ENCODE measurements around the gene SMIM29. TPM values are rescaled to one million over a fixed set of nuclear protein-coding genes. Genes with fewer than 3 reads are reported as not detected.

SMIM29 gene
- total RNA-seq: 27.0 and 36.0 TPM in 2 replicates

DNA sequence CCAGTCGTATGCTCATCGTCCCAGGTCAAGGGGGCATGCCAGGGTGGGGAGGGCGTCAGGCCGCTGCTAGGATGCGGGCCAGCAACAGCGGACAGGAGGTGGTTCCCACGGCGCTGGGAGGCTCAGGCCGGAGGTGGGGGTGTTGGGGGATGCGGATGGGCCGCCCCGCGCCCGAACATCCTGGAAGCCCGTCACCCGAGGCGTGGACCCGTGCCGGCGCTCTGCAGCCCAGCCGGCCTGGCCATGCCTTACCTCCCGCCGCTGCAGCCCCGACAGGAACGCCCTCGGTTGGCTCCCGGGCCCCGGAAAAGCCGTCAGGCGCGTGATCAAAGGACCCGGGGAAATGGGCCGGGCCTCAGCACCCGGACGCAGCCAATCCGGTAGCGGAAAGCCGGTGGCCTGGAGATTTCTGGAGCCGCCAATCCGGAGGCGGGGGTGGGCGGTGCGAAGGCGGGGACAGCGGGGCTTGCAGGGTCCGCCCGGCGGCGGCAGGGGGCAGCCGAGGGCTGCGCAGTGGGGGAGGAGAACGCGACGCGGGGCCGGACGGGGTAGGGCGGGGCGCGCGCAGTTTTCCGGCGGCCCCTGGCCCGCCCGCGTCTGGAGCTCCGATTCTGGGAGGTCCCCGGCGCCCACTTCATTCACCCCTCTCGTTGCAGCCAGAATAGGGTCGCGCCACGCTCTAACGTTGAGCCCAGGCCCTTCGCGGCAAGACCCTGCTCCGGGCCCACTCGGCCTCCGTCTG is at the start of gene SMIM29:
TSS of gene SMIM29 (minus strand) at position 280 of the 742 bp plus-strand sequence. CDS start 1,215 bp downstream, outside the sequence.

DNA sequence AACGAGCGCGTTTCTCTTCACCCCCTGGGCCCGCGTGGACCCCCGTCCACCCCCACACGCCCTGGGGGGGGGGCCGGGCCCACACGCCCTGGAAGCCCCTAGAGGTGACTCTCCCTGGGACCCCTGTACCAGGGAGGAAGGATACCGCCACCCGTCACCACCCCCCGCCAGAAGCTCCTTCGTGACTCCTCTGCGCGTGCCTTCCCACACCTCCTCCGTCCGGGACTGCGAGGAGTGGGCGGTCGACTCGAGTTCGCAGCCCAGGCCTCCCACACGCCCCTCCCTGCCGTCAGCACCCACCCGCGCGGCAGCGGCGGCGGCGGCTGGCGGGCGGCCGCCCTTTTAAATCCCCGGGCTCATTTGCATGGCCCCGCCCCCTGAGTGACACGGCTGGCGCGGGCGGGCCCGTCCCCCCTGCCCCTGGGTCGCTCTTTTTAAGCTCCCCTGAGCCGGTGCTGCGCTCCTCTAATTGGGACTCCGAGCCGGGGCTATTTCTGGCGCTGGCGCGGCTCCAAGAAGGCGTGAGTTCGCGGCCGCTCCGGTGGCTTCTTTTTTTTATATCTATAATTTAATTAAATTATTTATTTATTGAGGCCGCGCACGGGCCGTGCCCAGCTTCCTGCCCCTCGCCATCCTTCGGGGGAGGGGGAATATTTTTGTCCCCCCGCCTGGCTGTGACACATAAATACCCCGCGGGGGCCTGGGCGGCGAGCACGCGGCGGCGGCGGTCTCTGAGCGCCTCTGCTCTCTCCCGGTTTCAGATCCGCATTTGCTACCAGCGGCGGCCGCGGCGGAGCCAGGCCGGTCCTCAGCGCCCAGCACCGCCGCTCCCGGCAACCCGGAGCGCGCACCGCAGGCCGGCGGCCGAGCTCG is 12.1 kb downstream of the SMIM29 start, which contains the start of gene HMGA1:
TSS of gene HMGA1 (plus strand) at position 431 of the 873 bp plus-strand sequence. CDS start 3,908 bp downstream, outside the sequence.

Other genes starting within 250 kb of the SMIM29 start
- 0.10 and 0.13 TPM in 2 replicates for gene GRM4, start 102.9 kb downstream of the SMIM29 start, total RNA-seq
- gene HMGA1, start 12.1 kb downstream of the SMIM29 start, total RNA-seq: 101 and 171 TPM in 2 replicates
- gene NUDT3, start 143.7 kb upstream of the SMIM29 start, total RNA-seq: 15.7 and 19.9 TPM in 2 replicates
- 654 and 809 TPM in 2 replicates for gene RPS10, start 177.1 kb upstream of the SMIM29 start, total RNA-seq
- gene PACSIN1, start 217.1 kb upstream of the SMIM29 start, total RNA-seq: 0.07 TPM in 1 of 2 replicates, not detected in the other